Stomach (tissue), 9 donors: ENCODE data around the gene TNS1. TPM values are rescaled to one million over a fixed set of nuclear protein-coding genes. Genes with fewer than 3 reads are reported as not detected.

Source experiments
- DNase-seq, 2 donors: peaks; one replicate each; pipeline versions ENCODE4 v3.0.0 to v3.0.0-alpha.2; 2013 to 2019
- H3K27ac ChIP-seq, 5 donors: fragments of 200-600 bp in 4 of 5; sonication (generic) in 4 of 5; one replicate each; pipeline ENCODE4 v1.5.1; 2013 to 2019; ENCODE audit warnings: mild to moderate bottlenecking in 1 of 5, moderate library complexity in 1 of 5
- H3K27me3 ChIP-seq, 3 donors: fragments of 200-600 bp; sonication (generic); one replicate each; pipeline ENCODE4 v1.5.1; 2017 to 2019; ENCODE audit warnings: mixed run types in 1 of 3
- H3K36me3 ChIP-seq, 4 donors: fragments of 200-600 bp; sonication (generic); 1 replicate in 3 of 4; 2 replicates in 1 of 4; pipeline ENCODE4 v1.5.1; 2016 to 2019
- H3K4me1 ChIP-seq, 4 donors: fragments of 200-600 bp; sonication (generic); one replicate each; pipeline ENCODE4 v1.5.1; 2016 to 2019
- H3K4me3 ChIP-seq, 4 donors: fragments of 200-600 bp; sonication (generic) in 3 of 4; one replicate each; pipeline ENCODE4 v1.5.1; 2016 to 2019; ENCODE audit warnings: mild to moderate bottlenecking in 1 of 4
- H3K9me3 ChIP-seq, 4 donors: fragments of 200-600 bp; sonication (generic); one replicate each; pipeline ENCODE4 v1.5.1; 2016 to 2019
- CTCF ChIP-seq, 7 experiments: fragments of 450-650 bp in 4 of 7; fragments of 200-600 bp in 3 of 7; sonication (generic) in 3 of 7; IDR thresholded peaks; one replicate each; pipeline ENCODE4 v1.5.1; 2016 to 2019; ENCODE audit warnings: antibody characterized with exemption in 7 of 7, control low read depth in 2 of 7, mild to moderate bottlenecking in 1 of 7
- EP300 ChIP-seq: sonication (generic); formaldehyde crosslinking; IDR thresholded peaks from one replicate; pipeline ENCODE4 v1.6.1; 2017; ENCODE audit warnings: antibody characterized with exemption
- POLR2A ChIP-seq, 4 donors: fragments of 450-650 bp; IDR thresholded peaks; one replicate each; pipeline ENCODE4 v1.6.1; 2016; ENCODE audit warnings: antibody characterized with exemption in 4 of 4, control low read depth in 2 of 4, mild to moderate bottlenecking in 1 of 4, moderate library complexity in 1 of 4
- POLR2AphosphoS5 ChIP-seq, 3 donors: sonication (generic); formaldehyde crosslinking; IDR thresholded peaks; one replicate each; pipeline ENCODE4 v1.6.1; 2016; ENCODE audit warnings: antibody characterized with exemption in 3 of 3
- WGBS, 5 donors: extraction: QIAGEN DNeasy Blood & Tissue Kit in 3 of 5; methylation state at CpG; one replicate each; pipeline versions ENCODE4 v1.1.5 to v1.1.7; 2013 to 2018; 5-methylcytosine and 5-hydroxymethylcytosine counted together
- intact Hi-C: fragments of 100-400 bp; cut with DNase I; formaldehyde crosslinking; loops from one replicate; pipeline ENCODE4 v1.15.1; 2023; ENCODE audit warnings: low total_unique reads
- polyA plus RNA-seq, 3 donors: library from polyadenylated mRNA; stranded (reverse); fragments of 200-250 nt; gene quantifications; one replicate each; pipeline ENCODE4 v1.2.3, GENCODE V29; 2013
- total RNA-seq, 5 donors: library from RNA; depleted of rRNA; stranded (reverse); fragments of >200 nt; gene quantifications; one replicate each; pipeline versions ENCODE4 v1.1.0 to v1.2.3, GENCODE V29; 2014 to 2016
- donor health status: healthy with polysubstance abuse.
- donor health status: Bipolar disorder and iron deficiency.
- donor health status: healthy.

Gene TNS1
- total and polyA plus RNA-seq, 8 donors = 18.5 to 682 (median 160) TPM

GRCh38 chr2:218031261-218031660, 28.5 kb upstream of the TNS1 start:
- intact Hi-C loops = loop anchor here (10.0 kb wide), 1 partner anchor 246 kb away; no protein-coding TSS in a partner anchor
- no peaks in the 10 kb centered on the region for H3K36me3 ChIP-seq
- H3K4me3 ChIP-seq = no peak overlapping the region
- TF ChIP-seq EP300 (no peak), POLR2AphosphoS5 (IDR thresholded peaks at IDR 0.05) (no peak), CTCF (IDR thresholded peaks at IDR 0.05) (no peak), POLR2A (IDR thresholded peaks at IDR 0.05) (no peak)
- 86 to 100% (median 98%) methylated on average over 1 of the region's 1 CpG for WGBS, 5 donors
- peaks cover 0 to 11% (median 3%) of the 10 kb centered on the region in 3 donors for H3K27me3 ChIP-seq
- no peak overlapping the region for H3K27ac ChIP-seq
- DNase-seq = no peak
- peaks cover 18 to 59% (median 49%) of the 10 kb centered on the region in 4 donors for H3K4me1 ChIP-seq
- no peaks in the 10 kb centered on the region for H3K9me3 ChIP-seq

- H3K4me1 ChIP-seq = peaks cover 18 to 61% (median 52%) of the 10 kb centered on the region in 4 donors
- DNase-seq = peak in 1 of 2 donors; percentile 13
- H3K4me3 ChIP-seq = no peak overlapping the region
- H3K27me3 ChIP-seq = peaks cover 0 to 11% (median 3%) of the 10 kb centered on the region in 3 donors
- intact Hi-C loops = loop anchor here (10.0 kb wide), 1 partner anchor 246 kb away; no protein-coding TSS in a partner anchor
- 91 to 95% (median 93%) methylated on average over 7 of the region's 7 CpGs for WGBS, 5 donors
- TF ChIP-seq EP300 (no peak), CTCF (IDR thresholded peaks at IDR 0.05) (no peak), POLR2AphosphoS5 (IDR thresholded peaks at IDR 0.05) (no peak)
- H3K27ac ChIP-seq = peak overlapping the region in 1 of 5 donors; percentile 39
- no peaks in the 10 kb centered on the region for H3K9me3 ChIP-seq
- H3K36me3 ChIP-seq = no peaks in the 10 kb centered on the region
Observed at GRCh38 chr2:218030409-218031195, 27.8 kb upstream of the TNS1 start.

GRCh38 chr2:218029366-218030360, 26.9 kb upstream of the TNS1 start:
- 57 to 66% (median 63%) methylated on average over 17 of the region's 17 CpGs for WGBS, 5 donors
- Histone ChIP-seq H3K4me1 (peaks cover 18 to 54% (median 52%) of the 10 kb centered on the region in 4 donors), H3K9me3 (no peaks in the 10 kb centered on the region), H3K27ac (peak overlapping the region in 3 of 5 donors; percentile 14 to 39 (median 20)), H3K4me3 (no peak overlapping the region), H3K36me3 (no peaks in the 10 kb centered on the region), H3K27me3 (peaks cover 0 to 11% (median 3%) of the 10 kb centered on the region in 3 donors)
- DNase-seq = peak; percentile 24 to 46
- TF ChIP-seq POLR2AphosphoS5 (IDR thresholded peaks at IDR 0.05) = peak in 1 of 3 donors; percentile 9
- TF ChIP-seq EP300 = no peak
- TF ChIP-seq POLR2A (IDR thresholded peaks at IDR 0.05) = no peak
- TF ChIP-seq CTCF (IDR thresholded peaks at IDR 0.05) = no peak
- intact Hi-C loops = loop anchor here (10.0 kb wide), 1 partner anchor 245 kb away; no protein-coding TSS in a partner anchor
